ENCODE data around the gene ARHGAP35. TPM values are rescaled to one million over a fixed set of nuclear protein-coding genes. Genes with fewer than 3 reads are reported as not detected.

Gene ARHGAP35
- total and polyA plus RNA-seq, 2 experiments from 2014 or later = 13.6 to 57.7 TPM

GRCh38 chr19:46887240-46887782, 26.5 kb downstream of the ARHGAP35 start:
- H3K4me3 Mint-ChIP-seq = no peak overlapping the region
- H3K36me3 Mint-ChIP-seq (ENCODE audit: low read depth) = 0 out of 3 replicates have a peak, but pooled peaks cover 2% of the 10 kb centered on the region
- no peaks in the 10 kb centered on the region for H3K27me3 Mint-ChIP-seq (ENCODE audit: insufficient read depth, low read depth, poor library complexity)
- Histone ChIP-seq H3K27ac (ENCODE audit: low read depth) (no peak overlapping the region), H3K27me3 (ENCODE audit: insufficient read depth) (no peaks in the 10 kb centered on the region), H3K9me2 (ENCODE audit: insufficient read depth) (no peaks in the 10 kb centered on the region), H3K79me2 (replicated peaks; ENCODE audit: insufficient read depth) (peaks cover 98% of the 10 kb centered on the region), H3K36me3 (ENCODE audit: insufficient read depth) (no peaks in the 10 kb centered on the region), H4K20me1 (replicated peaks; ENCODE audit: insufficient read depth) (peaks cover 38% of the 10 kb centered on the region), H3K4me3 (no peak overlapping the region), H3F3A (replicated peaks; ENCODE audit: low read depth) (no peaks in the 10 kb centered on the region), H2AFZ (no peak overlapping the region), H3K4me2 (no peak overlapping the region), H3K4me1 (ENCODE audit: insufficient read depth) (no peaks in the 10 kb centered on the region)
- DNase-seq (ENCODE audit: low spot score) (no peak), ATAC-seq (no peak)
- TF ChIP-seq CREB1 (CRISPR knock-in tag; IDR thresholded peaks at IDR 0.05; ENCODE audit: low read depth) = no peak
- no peak for TF ChIP-seq ZNF331 (CRISPR knock-in tag; IDR thresholded peaks at IDR 0.05; ENCODE audit: low read depth)
- no peak for TF ChIP-seq NANOG (IDR thresholded peaks at IDR 0.05; ENCODE audit: borderline replicate concordance)
- TF ChIP-seq EZH2 (IDR thresholded peaks at IDR 0.05; ENCODE audit: low read depth, unreplicated experiment) = no peak
- TF ChIP-seq ZNF462 (CRISPR knock-in tag; IDR thresholded peaks at IDR 0.05) = no peak
- no peak for TF ChIP-seq EZH2phosphoT487 (IDR thresholded peaks at IDR 0.05; ENCODE audit: unreplicated experiment)
- TF ChIP-seq POLR2AphosphoS5 (IDR thresholded peaks at IDR 0.05; ENCODE audit: low read depth) = no peak
- no peak for TF ChIP-seq JUNB (IDR thresholded peaks at IDR 0.05; ENCODE audit: unreplicated experiment)
- no peak for TF ChIP-seq ZNF114 (CRISPR knock-in tag; IDR thresholded peaks at IDR 0.05)
- no peak for TF ChIP-seq STAT1 (IDR thresholded peaks at IDR 0.05; ENCODE audit: unreplicated experiment)
- no peak for TF ChIP-seq CTCF (conservative IDR thresholded peaks at IDR 0.05; ENCODE audit: low read depth in 2 of 2)
- TF ChIP-seq, protein P1, sequence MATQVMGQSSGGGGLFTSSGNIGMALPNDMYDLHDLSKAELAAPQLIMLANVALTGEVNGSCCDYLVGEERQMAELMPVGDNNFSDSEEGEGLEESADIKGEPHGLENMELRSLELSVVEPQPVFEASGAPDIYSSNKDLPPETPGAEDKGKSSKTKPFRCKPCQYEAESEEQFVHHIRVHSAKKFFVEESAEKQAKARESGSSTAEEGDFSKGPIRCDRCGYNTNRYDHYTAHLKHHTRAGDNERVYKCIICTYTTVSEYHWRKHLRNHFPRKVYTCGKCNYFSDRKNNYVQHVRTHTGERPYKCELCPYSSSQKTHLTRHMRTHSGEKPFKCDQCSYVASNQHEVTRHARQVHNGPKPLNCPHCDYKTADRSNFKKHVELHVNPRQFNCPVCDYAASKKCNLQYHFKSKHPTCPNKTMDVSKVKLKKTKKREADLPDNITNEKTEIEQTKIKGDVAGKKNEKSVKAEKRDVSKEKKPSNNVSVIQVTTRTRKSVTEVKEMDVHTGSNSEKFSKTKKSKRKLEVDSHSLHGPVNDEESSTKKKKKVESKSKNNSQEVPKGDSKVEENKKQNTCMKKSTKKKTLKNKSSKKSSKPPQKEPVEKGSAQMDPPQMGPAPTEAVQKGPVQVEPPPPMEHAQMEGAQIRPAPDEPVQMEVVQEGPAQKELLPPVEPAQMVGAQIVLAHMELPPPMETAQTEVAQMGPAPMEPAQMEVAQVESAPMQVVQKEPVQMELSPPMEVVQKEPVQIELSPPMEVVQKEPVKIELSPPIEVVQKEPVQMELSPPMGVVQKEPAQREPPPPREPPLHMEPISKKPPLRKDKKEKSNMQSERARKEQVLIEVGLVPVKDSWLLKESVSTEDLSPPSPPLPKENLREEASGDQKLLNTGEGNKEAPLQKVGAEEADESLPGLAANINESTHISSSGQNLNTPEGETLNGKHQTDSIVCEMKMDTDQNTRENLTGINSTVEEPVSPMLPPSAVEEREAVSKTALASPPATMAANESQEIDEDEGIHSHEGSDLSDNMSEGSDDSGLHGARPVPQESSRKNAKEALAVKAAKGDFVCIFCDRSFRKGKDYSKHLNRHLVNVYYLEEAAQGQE (IDR thresholded peaks at IDR 0.05; ENCODE audit: unreplicated experiment) = no peak
- TF ChIP-seq, protein P2, sequence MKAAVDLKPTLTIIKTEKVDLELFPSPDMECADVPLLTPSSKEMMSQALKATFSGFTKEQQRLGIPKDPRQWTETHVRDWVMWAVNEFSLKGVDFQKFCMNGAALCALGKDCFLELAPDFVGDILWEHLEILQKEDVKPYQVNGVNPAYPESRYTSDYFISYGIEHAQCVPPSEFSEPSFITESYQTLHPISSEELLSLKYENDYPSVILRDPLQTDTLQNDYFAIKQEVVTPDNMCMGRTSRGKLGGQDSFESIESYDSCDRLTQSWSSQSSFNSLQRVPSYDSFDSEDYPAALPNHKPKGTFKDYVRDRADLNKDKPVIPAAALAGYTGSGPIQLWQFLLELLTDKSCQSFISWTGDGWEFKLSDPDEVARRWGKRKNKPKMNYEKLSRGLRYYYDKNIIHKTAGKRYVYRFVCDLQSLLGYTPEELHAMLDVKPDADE (IDR thresholded peaks at IDR 0.05) = no peak
- peaks cover 14% of the 10 kb centered on the region for H3K4me1 Mint-ChIP-seq
- no peaks in the 10 kb centered on the region; the same call in 2 of the 3 replicates for H3K9me3 Mint-ChIP-seq
- H3K27ac Mint-ChIP-seq = no peak overlapping the region; the same call in 1 of the 2 replicates
